Measurements from ENCODE around the gene ILK.

Gene ILK

GRCh38 chr11:6640985-6641701 lies 37.6 kb downstream of the ILK start:
- TF ChIP-seq ZFX (IDR thresholded peaks at IDR 0.05) (no peak), CTCF (conservative IDR thresholded peaks at IDR 0.05) (no peak)
- no peak overlapping the region for H3K27ac ChIP-seq

GRCh38 chr11:6642957-6643356 lies 39.4 kb downstream of the ILK start:
- TF ChIP-seq CTCF (conservative IDR thresholded peaks at IDR 0.05): no peak
- TF ChIP-seq ZFX (IDR thresholded peaks at IDR 0.05): no peak
- no peak overlapping the region for H3K27ac ChIP-seq

- no peak overlapping the region for H3K27ac ChIP-seq
- TF ChIP-seq ZFX (IDR thresholded peaks at IDR 0.05) (no peak), CTCF (conservative IDR thresholded peaks at IDR 0.05) (no peak)
Measured at GRCh38 chr11:6646071-6646470, 42.5 kb downstream of the ILK start.

- no peak overlapping the region for H3K27ac ChIP-seq
- TF ChIP-seq ZFX (IDR thresholded peaks at IDR 0.05): no peak
Measured at GRCh38 chr11:6646576-6646917, 43.0 kb downstream of the ILK start.

- TF ChIP-seq ZFX (IDR thresholded peaks at IDR 0.05) (no peak), CTCF (conservative IDR thresholded peaks at IDR 0.05) (no peak)
- no peak overlapping the region for H3K27ac ChIP-seq
Measured at GRCh38 chr11:6646918-6647679, 43.5 kb downstream of the ILK start.

GRCh38 chr11:6647836-6648235 lies 44.3 kb downstream of the ILK start:
- H3K27ac ChIP-seq: no peak overlapping the region
- TF ChIP-seq CTCF (conservative IDR thresholded peaks at IDR 0.05) (no peak), ZFX (IDR thresholded peaks at IDR 0.05) (no peak)

GRCh38 chr11:6648501-6648900 lies 44.9 kb downstream of the ILK start:
- TF ChIP-seq ZFX (IDR thresholded peaks at IDR 0.05): no peak
- TF ChIP-seq CTCF (conservative IDR thresholded peaks at IDR 0.05): no peak
- H3K27ac ChIP-seq: no peak overlapping the region

Data from C4-2B (cell line).